Small intestine (tissue), 7 donors: ENCODE data around the gene DNAJC5G. TPM values are rescaled to one million over a fixed set of nuclear protein-coding genes. Genes with fewer than 3 reads are reported as not detected.

Experiments used
- DNase-seq, 2 donors: peaks; one replicate each; pipeline versions ENCODE4 v3.0.0 to v3.0.0-alpha.2; 2013
- FAIRE-seq: peaks from 2 replicates; lab custom pipeline; 2012; peaks lifted over from hg19 to GRCh38; lab: Jason Lieb, UNC
- H3K27ac ChIP-seq, 3 donors: one replicate each; pipeline ENCODE4 v1.5.1; 2013; ENCODE audit warnings: low read length in 2 of 3, mild to moderate bottlenecking in 2 of 3, control low read depth in 1 of 3, inconsistent platforms in 1 of 3, low read depth in 1 of 3, moderate library complexity in 1 of 3
- H3K27me3 ChIP-seq, 3 donors: one replicate each; pipeline ENCODE4 v1.6.1; 2013; ENCODE audit warnings: low read length in 3 of 3, inconsistent platforms in 1 of 3; ENCODE audit not compliant: control insufficient read depth in 3 of 3, insufficient read depth in 3 of 3
- H3K36me3 ChIP-seq, 3 donors: one replicate each; pipeline ENCODE4 v1.6.1; 2013; ENCODE audit warnings: low read length in 3 of 3, inconsistent platforms in 1 of 3, low read depth in 1 of 3, mild to moderate bottlenecking in 1 of 3, moderate library complexity in 1 of 3; ENCODE audit not compliant: control insufficient read depth in 3 of 3, insufficient read depth in 2 of 3
- H3K4me1 ChIP-seq, 3 donors: one replicate each; pipeline ENCODE4 v1.6.1; 2013; ENCODE audit warnings: low read length in 2 of 3, inconsistent platforms in 1 of 3, low read depth in 1 of 3, mild to moderate bottlenecking in 1 of 3, moderate library complexity in 1 of 3; ENCODE audit not compliant: control insufficient read depth in 3 of 3, insufficient read depth in 2 of 3
- H3K4me3 ChIP-seq, 3 donors: one replicate each; pipeline ENCODE4 v1.5.1; 2013; ENCODE audit warnings: low read length in 3 of 3, control low read depth in 1 of 3, inconsistent platforms in 1 of 3, low read depth in 1 of 3, mild to moderate bottlenecking in 1 of 3, moderate library complexity in 1 of 3
- H3K9me3 ChIP-seq, 2 donors: one replicate each; pipeline ENCODE4 v1.6.1; 2013; ENCODE audit warnings: low read depth in 1 of 2, low read length in 1 of 2; ENCODE audit not compliant: control insufficient read depth in 2 of 2, insufficient read depth in 1 of 2
- WGBS, 3 donors: extraction: QIAGEN DNeasy Blood & Tissue Kit; methylation state at CpG; one replicate each; pipeline ENCODE4 v1.1.7; 2013; 5-methylcytosine and 5-hydroxymethylcytosine counted together
- polyA plus RNA-seq, 4 donors: library from polyadenylated mRNA; stranded (reverse) in 3 of 4; unstranded in 1 of 4; fragments of 200-250 nt in 3 of 4; fragments of 120-200 nt in 1 of 4; gene quantifications; one replicate each; pipeline versions ENCODE4 v1.2.1 to v1.2.3, GENCODE V29; 2013
- donor health status: healthy with polysubstance abuse.
- donor health status: control.
- donor health status: control.
- donor health status: Bipolar disorder and iron deficiency.
- donor health status: healthy.

The DNAJC5G gene
- polyA plus RNA-seq, 4 donors = not detected

DNA sequence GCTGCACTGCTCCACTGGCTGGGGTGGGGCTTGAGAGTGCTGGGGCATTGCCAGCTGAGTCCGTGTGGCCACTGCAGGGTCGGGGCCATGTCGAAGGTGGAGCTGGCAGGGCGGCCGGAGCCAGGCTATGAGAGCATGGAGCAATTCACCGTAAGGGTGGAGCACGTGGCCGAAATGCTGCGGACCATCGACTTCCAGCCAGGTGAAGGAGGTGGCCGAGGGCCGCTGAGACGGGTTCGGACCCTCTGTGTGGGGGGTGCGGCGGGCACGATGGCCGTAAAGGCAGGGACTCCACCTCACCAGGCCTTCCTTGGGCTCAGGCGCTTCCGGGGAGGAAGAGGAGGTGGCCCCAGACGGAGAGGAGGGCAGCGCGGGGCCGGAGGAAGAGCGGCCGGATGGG lies 30.9 kb downstream of the DNAJC5G start:
- no peak for FAIRE-seq
- H3K4me3 ChIP-seq = peak overlapping the region in 1 of 3 donors; percentile 21
- no peak for DNase-seq

DNA sequence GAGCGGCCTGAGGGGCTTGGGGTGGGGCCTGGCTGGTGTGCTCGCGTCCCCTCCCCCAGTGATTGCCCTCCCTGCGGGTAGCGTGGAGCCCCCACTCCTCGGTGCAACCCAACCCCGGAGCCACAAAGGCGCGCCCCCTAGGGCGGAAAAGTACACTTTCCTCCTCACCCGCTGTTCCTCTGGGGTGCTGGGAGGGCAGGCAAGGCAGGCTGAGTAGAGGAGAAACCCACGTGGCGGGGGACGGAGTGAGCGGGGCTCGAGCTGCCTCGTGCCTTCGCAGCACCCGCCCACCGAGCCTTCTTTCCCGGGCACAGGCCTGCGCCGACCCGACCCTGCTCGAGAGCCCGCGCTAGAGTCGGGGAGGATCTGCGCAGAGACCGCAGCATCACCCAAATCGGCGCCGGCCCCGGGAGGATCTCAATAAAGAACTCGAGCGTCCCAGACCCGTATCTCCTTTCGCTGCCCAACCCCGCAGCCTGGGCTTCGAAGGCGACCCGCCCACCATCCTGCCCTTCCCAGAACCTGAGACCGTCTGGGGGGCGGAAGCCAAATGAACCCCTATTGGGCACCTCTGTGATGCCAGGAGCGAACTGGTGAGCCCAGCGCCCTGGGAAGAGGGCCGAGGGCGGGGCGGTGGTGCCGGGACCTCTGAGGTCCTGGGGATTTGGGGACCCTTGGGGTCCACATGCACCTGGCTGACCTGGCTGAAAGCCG lies 31.5 kb downstream of the DNAJC5G start:
- DNase-seq (peak in 1 of 2 donors; percentile 27), FAIRE-seq (no peak)
- Histone ChIP-seq H3K36me3 (peaks cover 0 to 22% (median 2%) of the 10 kb centered on the region in 3 donors), H3K9me3 (no peaks in the 10 kb centered on the region), H3K27ac (no peak overlapping the region), H3K4me3 (peak overlapping the region in 1 of 3 donors; percentile 21), H3K4me1 (peaks cover 0 to 13% (median 2%) of the 10 kb centered on the region in 3 donors), H3K27me3 (peaks cover 6 to 40% (median 14%) of the 10 kb centered on the region in 3 donors)
- 2 to 4% (median 4%) methylated on average over 41 to 51 of the region's 51 CpGs for WGBS, 3 donors

More for the DNA sequence above, 30.9 kb downstream of the DNAJC5G start:
- H3K4me1 ChIP-seq = peaks cover 0 to 13% (median 2%) of the 10 kb centered on the region in 3 donors
- peaks cover 0 to 16% (median 2%) of the 10 kb centered on the region in 3 donors for H3K36me3 ChIP-seq
- no peaks in the 10 kb centered on the region for H3K9me3 ChIP-seq
- peaks cover 6 to 40% (median 14%) of the 10 kb centered on the region in 3 donors for H3K27me3 ChIP-seq
- H3K27ac ChIP-seq = no peak overlapping the region
- WGBS, 3 donors = 9 to 26% (median 12%) methylated on average over 17 to 26 of the region's 26 CpGs

DNA sequence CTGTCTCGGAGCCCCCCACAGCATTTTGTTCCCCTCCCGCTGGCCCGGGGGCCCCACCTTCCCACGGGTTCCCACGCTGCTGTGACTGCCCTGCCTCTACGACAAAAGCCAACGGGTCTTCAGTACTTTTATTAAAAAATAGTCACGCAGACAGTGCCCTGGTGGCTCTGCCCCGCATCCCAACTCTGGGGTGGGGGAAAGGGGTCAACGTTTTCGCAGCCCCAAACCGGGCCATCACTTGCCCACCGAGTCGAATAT lies 32.0 kb downstream of the DNAJC5G start:
- Histone ChIP-seq H3K27me3 (peaks cover 6 to 40% (median 14%) of the 10 kb centered on the region in 3 donors), H3K4me3 (peak overlapping the region in 1 of 3 donors; percentile 8), H3K4me1 (peaks cover 0 to 14% (median 2%) of the 10 kb centered on the region in 3 donors), H3K27ac (no peak overlapping the region), H3K36me3 (peaks cover 0 to 25% (median 2%) of the 10 kb centered on the region in 3 donors), H3K9me3 (no peaks in the 10 kb centered on the region)
- FAIRE-seq = no peak
- 5 to 13% (median 8%) methylated on average over 14 of the region's 14 CpGs for WGBS, 3 donors
- DNase-seq = no peak

DNA sequence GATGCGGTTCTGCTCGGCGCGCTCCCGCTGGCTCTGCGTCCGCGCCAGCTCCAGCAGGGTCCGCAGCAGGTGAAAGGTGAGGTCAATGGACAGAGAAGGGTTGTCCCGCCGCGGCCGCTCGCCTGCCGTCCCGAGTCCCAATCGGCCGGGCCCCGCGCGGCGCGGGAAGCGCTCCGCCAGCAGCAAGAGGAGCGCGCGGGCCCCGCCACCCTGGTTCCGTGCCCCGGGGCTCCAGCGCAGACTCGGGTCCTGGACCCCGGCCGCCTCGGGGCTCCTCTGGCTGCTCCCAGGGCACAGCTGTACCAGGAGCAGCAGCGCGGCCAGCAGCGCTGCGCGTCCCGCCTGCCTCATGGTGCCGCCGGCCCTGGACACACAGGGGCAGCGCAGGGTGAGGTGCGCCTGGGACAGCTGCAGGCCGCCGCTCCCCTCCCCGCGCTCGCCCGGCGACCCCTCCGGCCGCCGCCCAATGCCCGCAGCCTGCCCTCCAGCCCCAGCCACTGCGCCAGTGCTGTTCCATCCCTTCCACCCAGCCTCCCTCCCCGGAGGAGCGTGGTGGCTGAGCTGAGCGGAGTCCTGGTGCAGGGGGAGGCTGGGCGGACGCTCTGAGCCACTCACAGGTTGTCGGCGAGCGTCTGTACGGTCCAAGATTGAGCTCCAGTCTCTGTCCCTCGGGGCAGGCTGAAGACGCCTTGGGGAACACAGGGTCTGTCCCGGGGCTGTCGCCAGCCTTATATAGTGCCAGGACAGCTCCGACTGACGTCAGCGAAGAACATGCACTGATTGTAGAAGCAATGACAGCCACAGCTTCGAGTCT lies 32.5 kb downstream of the DNAJC5G start:
- Histone ChIP-seq H3K36me3 (peaks cover 0 to 29% (median 2%) of the 10 kb centered on the region in 3 donors), H3K9me3 (no peaks in the 10 kb centered on the region), H3K4me1 (peaks cover 0 to 17% (median 2%) of the 10 kb centered on the region in 3 donors), H3K27ac (no peak overlapping the region), H3K4me3 (peak overlapping the region in 2 of 3 donors; percentile 2 to 8), H3K27me3 (peaks cover 6 to 40% (median 14%) of the 10 kb centered on the region in 3 donors)
- WGBS, 3 donors = 14 to 18% (median 17%) methylated on average over 56 to 75 of the region's 75 CpGs
- DNase-seq = peak in 1 of 2 donors; percentile 29
- no peak for FAIRE-seq

DNA sequence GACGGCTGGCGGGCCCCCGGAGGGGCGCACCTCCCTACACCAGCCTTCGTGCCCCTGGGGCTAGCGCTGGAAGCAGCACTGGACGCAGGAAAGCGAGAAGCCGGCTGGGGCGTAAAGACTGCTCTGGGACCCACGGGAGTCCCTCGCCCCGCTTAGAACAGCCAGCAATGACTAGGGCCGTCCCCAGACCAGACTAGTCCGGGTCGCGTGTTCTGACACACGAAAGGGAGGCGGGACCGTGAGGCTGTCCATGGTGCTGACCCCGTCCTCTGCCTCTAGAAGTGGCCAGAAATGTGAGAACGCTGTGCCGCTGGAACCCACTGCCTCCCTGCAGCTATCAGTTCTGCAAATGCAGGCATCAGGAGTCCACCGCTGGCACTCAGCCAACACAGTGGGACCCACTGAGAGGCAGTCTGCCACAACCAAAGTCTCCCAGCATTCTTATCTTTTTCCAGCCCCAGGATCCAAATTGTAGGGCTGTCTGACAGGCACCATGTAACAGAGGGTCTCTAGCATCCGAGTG lies 33.2 kb downstream of the DNAJC5G start, which contains the start of gene UCN:
Gene UCN (minus strand): TSS at position 87 of the 523 bp plus-strand sequence. CDS start 550 bp downstream, outside the sequence.
- H3K27ac ChIP-seq = no peak within 1 kb of the TSS
- peaks cover 0 to 14% (median 2%) of the 10 kb centered on the region in 3 donors for H3K4me1 ChIP-seq
- FAIRE-seq = no peak
- WGBS, 3 donors = 44 to 57% (median 49%) methylated on average over 25 of the region's 25 CpGs
- peak in 1 of 2 donors; percentile 63 for DNase-seq
- peaks cover 6 to 40% (median 14%) of the 10 kb centered on the region in 3 donors for H3K27me3 ChIP-seq
- peak within 1 kb of the TSS in 2 of 3 donors; percentile 2 to 8 for H3K4me3 ChIP-seq
- H3K36me3 ChIP-seq = peaks cover 0 to 29% (median 2%) of the 10 kb centered on the region in 3 donors
- no peaks in the 10 kb centered on the region for H3K9me3 ChIP-seq

DNA sequence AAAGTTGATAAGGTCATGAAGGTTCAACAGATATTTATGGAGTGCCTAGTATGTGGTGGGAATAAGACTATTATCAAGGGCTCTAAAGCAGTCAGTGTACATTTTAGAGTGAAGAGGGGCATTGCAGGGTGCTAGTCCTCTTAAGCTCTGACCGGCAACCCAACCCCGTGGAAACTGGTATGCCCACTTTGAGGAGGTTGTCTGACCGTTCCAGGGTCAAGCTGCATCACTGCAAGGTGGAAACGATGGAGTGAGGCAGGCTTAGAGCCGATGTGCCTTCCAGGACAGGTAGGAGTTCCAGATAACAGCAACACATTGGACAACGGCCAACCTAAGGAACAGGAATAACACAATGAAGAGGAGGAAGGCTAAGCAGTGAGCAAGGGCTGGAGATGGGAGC lies 34.4 kb downstream of the DNAJC5G start:
- DNase-seq = no peak
- H3K27me3 ChIP-seq = peaks cover 6 to 39% (median 14%) of the 10 kb centered on the region in 3 donors
- H3K36me3 ChIP-seq = peaks cover 0 to 31% (median 2%) of the 10 kb centered on the region in 3 donors
- FAIRE-seq = no peak
- H3K9me3 ChIP-seq = no peaks in the 10 kb centered on the region
- no peak overlapping the region for H3K4me3 ChIP-seq
- 66 to 89% (median 74%) methylated on average over 6 of the region's 6 CpGs for WGBS, 3 donors
- peaks cover 0 to 14% (median 2%) of the 10 kb centered on the region in 3 donors for H3K4me1 ChIP-seq
- no peak overlapping the region for H3K27ac ChIP-seq

DNA sequence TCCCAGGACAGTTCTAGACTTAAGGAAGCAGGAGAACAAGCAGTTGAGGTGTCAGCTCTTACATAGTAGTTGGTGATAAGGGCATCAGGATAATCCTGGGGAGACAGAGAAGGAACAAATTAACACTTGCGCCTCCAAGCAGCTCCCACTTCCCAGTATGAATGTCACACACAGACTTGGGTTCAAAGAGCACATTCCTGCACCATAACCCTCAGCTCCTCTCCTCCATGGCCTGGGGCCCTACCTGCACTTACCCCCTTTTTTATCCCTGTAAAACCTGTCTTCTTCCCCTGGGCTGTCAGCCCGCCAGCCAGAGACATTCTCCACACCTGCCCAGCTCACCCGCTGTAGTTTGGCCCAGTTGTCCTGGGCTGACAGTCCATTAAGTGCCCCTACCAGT lies 36.9 kb downstream of the DNAJC5G start:
- Histone ChIP-seq H3K9me3 (no peaks in the 10 kb centered on the region), H3K27me3 (peaks cover 6 to 14% (median 8%) of the 10 kb centered on the region in 3 donors), H3K4me1 (peaks cover 0 to 4% (median 0%) of the 10 kb centered on the region in 3 donors), H3K27ac (no peak overlapping the region), H3K4me3 (no peak overlapping the region), H3K36me3 (peaks cover 0 to 50% (median 2%) of the 10 kb centered on the region in 3 donors)
- 96 to 98% (median 96%) methylated on average over 3 of the region's 3 CpGs for WGBS, 3 donors
- DNase-seq = no peak
- no peak for FAIRE-seq
